Caco-2 (cell line): ENCODE data around the gene TREML1. TPM values are rescaled to one million over a fixed set of nuclear protein-coding genes. Genes with fewer than 3 reads are reported as not detected.

ENCODE experiments used
- BruUV-seq: library from RNA; stranded (reverse); fragments of 400-500 nt; replicated peaks from 2 replicates; lab custom pipeline; 2021; lab: Mats Ljungman, UMichigan
- CTCF ChIA-PET: fragments of 300-600 bp; sonication (Branson Sonifier 250); formaldehyde crosslinking; loops from one replicate; lab custom pipeline; 2022; ENCODE audit warnings: antibody characterized with exemption; lab: Charles Lee
- POLR2A ChIA-PET: fragments of 300-600 bp; sonication (Branson Sonifier 250); formaldehyde crosslinking; loops from one replicate; lab custom pipeline; 2022; ENCODE audit warnings: antibody characterized with exemption; lab: Charles Lee
- DNase-seq, 2 experiments: peaks; one replicate each; pipeline versions ENCODE4 v3.0.0 to v3.0.0-alpha.2; 2020 to 2022
- H3K27me3 ChIP-seq: replicated peaks from 2 replicates; pipeline ENCODE4 v1.6.0; 2011; ENCODE audit warnings: low read length; ENCODE audit not compliant: control insufficient read depth, insufficient read depth
- H3K36me3 ChIP-seq: 2 replicates; pipeline ENCODE4 v1.5.1; 2011; ENCODE audit warnings: low read length; ENCODE audit not compliant: control insufficient read depth, insufficient read depth
- H3K4me1 ChIP-seq: fragments of 250-450 bp; sonication (Bioruptor Pico); 2 replicates; pipeline ENCODE4 v1.5.1; 2020; ENCODE audit warnings: mild to moderate bottlenecking
- H3K4me3 ChIP-seq: 2 replicates; pipeline ENCODE4 v1.5.1; 2011; ENCODE audit warnings: low read depth, mild to moderate bottlenecking, control low read depth, low read length
- H3K9me3 ChIP-seq: fragments of 250-450 bp; sonication (Bioruptor Pico); 2 replicates; pipeline ENCODE4 v1.5.1; 2020; ENCODE audit warnings: mild to moderate bottlenecking, moderate library complexity
- H3K27ac Mint-ChIP-seq: one replicate; pipeline ENCODE4 v1.8.0; 2022; ENCODE audit warnings: mixed read lengths; ENCODE audit not compliant: unreplicated experiment
- H3K27me3 Mint-ChIP-seq: one replicate; pipeline ENCODE4 v1.8.0; 2022; ENCODE audit warnings: mixed read lengths; ENCODE audit not compliant: insufficient read depth, unreplicated experiment
- H3K36me3 Mint-ChIP-seq: one replicate; pipeline ENCODE4 v1.8.0; 2022; ENCODE audit warnings: mild to moderate bottlenecking, mixed read lengths; ENCODE audit not compliant: insufficient read depth, unreplicated experiment
- H3K4me1 Mint-ChIP-seq: one replicate; pipeline ENCODE4 v1.8.0; 2022; ENCODE audit warnings: low read depth, mixed read lengths; ENCODE audit not compliant: unreplicated experiment
- H3K4me3 Mint-ChIP-seq: one replicate; pipeline ENCODE4 v1.8.0; 2022; ENCODE audit warnings: mild to moderate bottlenecking, moderate library complexity, mixed read lengths; ENCODE audit not compliant: unreplicated experiment
- H3K9me3 Mint-ChIP-seq: one replicate; pipeline ENCODE4 v1.8.0; 2022; ENCODE audit warnings: mixed read lengths; ENCODE audit not compliant: unreplicated experiment
- intact Hi-C: fragments of 100-400 bp; cut with micrococcal nuclease; formaldehyde crosslinking; loops from one replicate; pipeline ENCODE4 v1.10.0; 2022; ENCODE audit not compliant: unreplicated experiment
- total RNA-seq: library from RNA; stranded (reverse); gene quantifications from 2 replicates; pipeline ENCODE4 v1.2.3, GENCODE V29; 2022
- TF ChIP-seq, protein P1 (sequence below), 2 experiments: fragments of 200-600 bp in 1 of 2; IDR thresholded peaks; 1 replicate in 1 of 2; 2 replicates in 1 of 2; pipeline versions ENCODE4 v1.5.1 to v1.8.0; 2011 to 2022; ENCODE audit warnings: antibody characterized with exemption in 1 of 2, control low read depth in 1 of 2, inconsistent platforms in 1 of 2, low read depth in 1 of 2, low read length in 1 of 2, mild to moderate bottlenecking in 1 of 2, moderate library complexity in 1 of 2; ENCODE audit not compliant: insufficient read depth in 1 of 2, severe bottlenecking in 1 of 2, unreplicated experiment in 1 of 2

Gene TREML1
- total RNA-seq, 1 experiment from 2014 or later = not detected

DNA sequence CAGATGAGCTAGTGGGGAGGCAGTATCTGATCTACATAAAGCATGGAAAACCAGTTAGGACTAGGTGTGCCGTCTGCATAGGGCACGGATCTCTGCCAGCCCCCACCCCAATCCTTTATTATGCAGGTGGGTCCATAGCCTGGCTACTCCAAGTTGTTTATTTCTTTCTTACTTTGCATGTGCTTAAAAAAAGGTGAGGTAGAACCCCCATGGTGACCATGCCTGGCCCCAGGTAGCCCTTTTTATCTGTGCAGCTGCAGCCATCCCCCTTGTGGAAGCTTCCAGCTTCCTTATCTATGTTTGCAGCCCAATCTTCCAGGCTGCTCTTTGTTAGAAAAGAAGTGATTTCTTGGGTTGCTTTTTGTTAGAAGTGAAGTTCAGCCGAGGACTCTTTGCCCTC, 17.8 kb upstream of the TREML1 start:
- no peak for DNase-seq
- Histone ChIP-seq H3K9me3 (no peaks in the 10 kb centered on the region), H3K4me3 (no peak overlapping the region), H3K27me3 (no peaks in the 10 kb centered on the region), H3K4me1 (no peaks in the 10 kb centered on the region), H3K36me3 (no peaks in the 10 kb centered on the region)
- TF ChIP-seq, protein P1, sequence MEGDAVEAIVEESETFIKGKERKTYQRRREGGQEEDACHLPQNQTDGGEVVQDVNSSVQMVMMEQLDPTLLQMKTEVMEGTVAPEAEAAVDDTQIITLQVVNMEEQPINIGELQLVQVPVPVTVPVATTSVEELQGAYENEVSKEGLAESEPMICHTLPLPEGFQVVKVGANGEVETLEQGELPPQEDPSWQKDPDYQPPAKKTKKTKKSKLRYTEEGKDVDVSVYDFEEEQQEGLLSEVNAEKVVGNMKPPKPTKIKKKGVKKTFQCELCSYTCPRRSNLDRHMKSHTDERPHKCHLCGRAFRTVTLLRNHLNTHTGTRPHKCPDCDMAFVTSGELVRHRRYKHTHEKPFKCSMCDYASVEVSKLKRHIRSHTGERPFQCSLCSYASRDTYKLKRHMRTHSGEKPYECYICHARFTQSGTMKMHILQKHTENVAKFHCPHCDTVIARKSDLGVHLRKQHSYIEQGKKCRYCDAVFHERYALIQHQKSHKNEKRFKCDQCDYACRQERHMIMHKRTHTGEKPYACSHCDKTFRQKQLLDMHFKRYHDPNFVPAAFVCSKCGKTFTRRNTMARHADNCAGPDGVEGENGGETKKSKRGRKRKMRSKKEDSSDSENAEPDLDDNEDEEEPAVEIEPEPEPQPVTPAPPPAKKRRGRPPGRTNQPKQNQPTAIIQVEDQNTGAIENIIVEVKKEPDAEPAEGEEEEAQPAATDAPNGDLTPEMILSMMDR (IDR thresholded peaks at IDR 0.05; ENCODE audit: insufficient read depth in 1 of 2, low read depth in 1 of 2, low read length in 1 of 2, severe bottlenecking in 1 of 2, unreplicated experiment in 1 of 2) = no peak
- ChIA-PET POLR2A (no interaction called here), CTCF (no interaction called here)
- Mint-ChIP-seq H3K9me3 (no peaks in the 10 kb centered on the region), H3K27ac (no peak overlapping the region), H3K27me3 (peaks cover 17% of the 10 kb centered on the region), H3K4me3 (no peak overlapping the region), H3K36me3 (no peaks in the 10 kb centered on the region), H3K4me1 (no peaks in the 10 kb centered on the region)
- intact Hi-C loops = no loop called here
- BruUV-seq = no TSS peak

- H3K4me1 Mint-ChIP-seq = no peaks in the 10 kb centered on the region
- DNase-seq = no peak
- no peaks in the 10 kb centered on the region for H3K9me3 Mint-ChIP-seq
- TF ChIP-seq, protein P1 (IDR thresholded peaks at IDR 0.05; ENCODE audit: insufficient read depth in 1 of 2, low read depth in 1 of 2, low read length in 1 of 2, severe bottlenecking in 1 of 2, unreplicated experiment in 1 of 2) = no peak
- no peaks in the 10 kb centered on the region for H3K4me1 ChIP-seq
- H3K27me3 Mint-ChIP-seq = peaks cover 20% of the 10 kb centered on the region
- no peaks in the 10 kb centered on the region for H3K36me3 Mint-ChIP-seq
- no peak overlapping the region for H3K4me3 Mint-ChIP-seq
- ChIA-PET CTCF (interaction anchor here (1.2 kb wide), 1 partner anchor 12 kb away, joined by 5 read pairs; no protein-coding TSS in a partner anchor), POLR2A (interaction anchor here (0.6 kb wide), 1 partner anchor 95 kb away, joined by 3 read pairs; no protein-coding TSS in a partner anchor)
- no peak overlapping the region for H3K27ac Mint-ChIP-seq
- H3K27me3 ChIP-seq = no peaks in the 10 kb centered on the region
- BruUV-seq = no TSS peak
- H3K4me3 ChIP-seq = no peak overlapping the region
- no peaks in the 10 kb centered on the region for H3K36me3 ChIP-seq
- intact Hi-C loops = no loop called here
- no peaks in the 10 kb centered on the region for H3K9me3 ChIP-seq
Observed at GRCh38 chr6:41170547-41171160, 16.5 kb upstream of the TREML1 start.

GRCh38 chr6:41167173-41167963, 13.2 kb upstream of the TREML1 start:
- Mint-ChIP-seq H3K9me3 (no peaks in the 10 kb centered on the region), H3K27ac (no peak overlapping the region), H3K36me3 (no peaks in the 10 kb centered on the region), H3K4me3 (no peak overlapping the region), H3K4me1 (no peaks in the 10 kb centered on the region), H3K27me3 (peaks cover 17% of the 10 kb centered on the region)
- H3K4me1 ChIP-seq = no peaks in the 10 kb centered on the region
- no peak overlapping the region for H3K4me3 ChIP-seq
- ChIA-PET CTCF (interaction anchor here (1.2 kb wide), 1 partner anchor 15 kb away, joined by 3 read pairs; no protein-coding TSS in a partner anchor), POLR2A (no interaction called here)
- intact Hi-C loops = no loop called here
- H3K27me3 ChIP-seq = no peaks in the 10 kb centered on the region
- TF ChIP-seq, protein P1 (IDR thresholded peaks at IDR 0.05; ENCODE audit: insufficient read depth in 1 of 2, low read depth in 1 of 2, low read length in 1 of 2, severe bottlenecking in 1 of 2, unreplicated experiment in 1 of 2) = no peak
- H3K36me3 ChIP-seq = no peaks in the 10 kb centered on the region
- H3K9me3 ChIP-seq = no peaks in the 10 kb centered on the region
- no TSS peak for BruUV-seq
- DNase-seq = peak in 1 of 2 experiments; percentile 66
